Activated T-helper 1 cell treated with anti-CD3 and anti-CD28 coated beads, Interleukin-2, amount 50 U/mL, for 16 hours (primary cell): Measurements from ENCODE around the gene CACNA2D1.

Experiments
- DNase-seq, 2 donors: peaks; one replicate each; pipeline ENCODE4 v3.0.0-alpha.2; 2020; ENCODE audit warnings: low read depth in 1 of 2, low spot score in 1 of 2

The CACNA2D1 gene

DNA sequence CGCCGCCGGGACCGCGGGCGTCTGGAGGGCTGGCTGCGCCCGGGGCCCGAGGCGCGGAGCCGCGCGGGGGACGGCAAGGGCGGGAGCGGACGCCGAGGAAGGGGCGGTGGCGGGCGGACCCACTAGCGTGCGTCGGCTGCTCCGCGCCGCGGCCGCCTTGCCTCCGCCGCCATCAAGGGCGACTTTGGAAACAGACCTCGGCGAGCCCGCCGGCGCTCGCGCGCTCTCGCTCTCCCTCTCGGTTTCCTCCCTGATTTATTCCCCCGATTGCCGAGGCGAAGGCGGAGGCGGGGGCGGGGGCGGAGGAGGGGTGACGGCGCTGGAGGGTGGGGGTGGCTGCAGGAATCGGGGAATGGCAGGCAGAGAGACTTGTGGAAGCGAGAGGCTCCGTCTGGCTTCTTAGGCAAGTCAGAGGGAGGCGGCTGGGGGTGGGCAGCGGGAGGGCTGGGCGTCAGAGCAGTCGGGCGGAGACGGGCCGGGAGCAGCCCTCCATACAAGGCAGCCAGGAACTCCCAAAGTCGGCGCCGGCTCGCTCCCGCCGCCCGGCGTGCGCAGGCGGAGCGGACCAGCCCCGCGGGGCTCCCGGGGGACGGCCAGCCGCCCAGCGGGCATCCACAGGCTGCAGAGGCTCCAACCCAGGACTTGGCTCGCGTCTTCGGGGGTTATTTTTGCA lies at the start of gene CACNA2D1:
Gene CACNA2D1 (minus strand): TSS at position 231 of the 673 bp plus-strand sequence.
- DNase-seq: no peak

- DNase-seq: no peak
These were observed 38.0 kb upstream of the CACNA2D1 start for GRCh38 chr7:82481499-82482097.

DNA sequence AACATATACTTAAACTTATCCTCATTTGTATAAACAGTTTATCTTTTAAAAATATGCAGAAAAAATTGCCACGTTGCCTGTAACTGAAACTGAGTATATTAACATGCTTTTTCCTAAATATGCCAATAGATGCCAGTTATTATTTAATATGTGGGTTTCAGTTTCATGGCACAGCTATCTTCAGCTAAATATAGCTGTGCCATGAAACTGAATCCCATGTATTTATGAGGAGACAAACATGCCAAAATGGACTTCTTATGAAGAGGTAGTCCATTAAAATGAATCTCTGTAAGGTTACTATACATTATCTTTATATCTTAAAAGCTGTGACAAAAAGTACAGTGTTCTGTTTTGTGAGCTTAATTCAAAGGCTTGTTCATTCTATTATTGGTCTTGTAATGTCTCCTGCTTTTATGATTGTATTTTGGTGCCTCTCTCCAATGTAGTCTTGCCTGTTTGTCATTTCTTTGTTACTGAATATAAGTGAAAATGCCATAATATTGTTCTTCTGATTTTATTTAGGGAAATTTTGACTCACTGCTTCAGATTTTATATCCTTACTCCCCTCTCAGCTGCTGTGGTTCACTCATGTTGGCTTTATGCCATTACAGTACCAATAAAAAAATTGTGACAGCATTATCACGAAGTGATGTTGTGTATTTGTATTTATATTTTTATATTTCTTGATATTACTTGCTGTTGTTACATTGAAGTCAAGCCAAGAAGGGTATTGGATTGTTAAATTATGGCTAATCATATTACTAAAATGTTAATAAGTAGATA lies 34.3 kb upstream of the CACNA2D1 start:
- no peak for DNase-seq

DNA sequence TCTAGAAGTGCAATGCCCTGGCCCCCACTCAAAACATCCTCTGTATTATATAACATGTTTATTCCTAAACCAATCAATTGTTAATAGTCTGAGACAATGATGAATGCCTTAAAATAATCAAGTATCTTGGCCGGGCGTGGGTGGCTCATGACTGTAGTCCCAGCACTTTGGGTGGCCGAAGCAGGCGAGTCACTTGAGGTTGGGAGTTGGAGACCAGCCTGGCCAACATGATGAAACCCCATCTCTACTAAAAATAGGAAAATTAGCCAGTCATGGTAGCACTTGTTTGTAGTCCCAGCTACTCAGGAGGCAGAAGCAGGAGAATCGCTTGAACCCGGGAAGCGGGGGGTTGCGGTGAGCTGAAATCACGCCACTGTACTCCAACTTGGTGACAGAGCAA lies 29.4 kb upstream of the CACNA2D1 start:
- DNase-seq: no peak

DNA sequence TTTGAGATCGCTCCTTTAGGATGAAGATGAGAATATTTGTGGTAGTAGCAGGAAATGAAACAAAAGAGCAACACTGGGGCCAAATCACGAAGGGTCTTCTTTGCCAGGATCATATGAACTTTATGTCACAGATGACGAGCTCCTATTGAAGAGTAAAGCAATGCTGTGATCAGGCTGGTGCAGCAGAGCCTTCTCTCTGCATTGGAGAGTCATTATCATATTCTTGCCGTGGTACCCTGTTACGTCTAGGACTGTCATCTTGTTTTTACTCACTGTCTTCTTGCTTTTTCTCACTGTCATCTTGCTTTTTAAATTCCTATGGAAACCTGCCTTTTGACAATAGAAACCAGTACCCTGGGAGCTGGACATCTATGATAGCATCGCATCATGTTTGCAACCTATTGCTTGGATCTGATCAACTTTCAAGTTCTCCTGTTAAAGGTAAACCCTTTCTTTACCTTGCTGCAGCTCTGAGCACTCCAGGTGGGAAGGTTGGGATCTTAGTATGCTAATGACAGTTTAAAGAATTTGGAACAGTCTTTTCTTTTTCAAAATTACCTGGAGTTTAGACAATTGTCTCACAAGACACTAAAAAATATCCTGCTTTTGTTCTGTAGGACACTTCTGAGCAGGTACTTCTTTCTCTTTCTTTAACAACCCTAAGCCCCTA lies 27.9 kb upstream of the CACNA2D1 start:
- DNase-seq: no peak

DNA sequence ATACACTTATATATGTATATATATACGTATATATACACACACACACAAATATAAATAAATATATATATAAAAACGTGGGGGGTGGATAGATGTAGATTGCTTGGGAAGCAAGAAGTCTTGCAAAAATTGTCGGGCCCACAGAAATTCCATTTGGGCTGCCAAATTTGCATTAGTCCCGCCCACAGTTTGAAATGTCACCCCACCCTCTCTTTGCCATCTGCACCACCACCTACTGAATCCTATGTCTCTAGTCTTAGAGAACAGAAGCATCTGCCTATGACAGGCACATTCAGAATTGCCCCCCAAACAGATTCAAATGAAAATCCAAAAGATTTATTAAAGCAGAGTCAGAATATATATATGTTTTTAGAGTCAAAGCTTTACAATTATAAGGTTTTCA lies 25.6 kb upstream of the CACNA2D1 start:
- no peak for DNase-seq

GRCh38 chr7:82468435-82468834 lies 24.9 kb upstream of the CACNA2D1 start:
- no peak for DNase-seq

DNA sequence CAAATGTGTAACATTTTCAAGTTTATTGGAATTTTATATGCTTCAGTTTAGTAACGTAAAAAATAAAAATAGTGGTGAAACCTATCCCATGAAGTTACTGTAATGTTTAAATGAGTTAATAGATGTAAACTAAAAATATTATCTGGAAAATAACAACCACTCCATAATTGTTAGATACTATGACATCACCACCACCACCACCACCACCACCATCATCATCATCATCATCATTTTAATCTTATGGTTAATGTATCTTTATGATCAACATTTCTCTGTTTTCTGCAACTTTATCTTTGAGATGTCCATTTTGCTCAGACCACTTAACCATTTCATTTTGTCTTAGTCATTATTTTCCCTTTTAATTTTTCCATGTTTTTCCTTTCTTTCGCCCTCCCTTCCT lies 23.4 kb upstream of the CACNA2D1 start:
- no peak for DNase-seq

DNA sequence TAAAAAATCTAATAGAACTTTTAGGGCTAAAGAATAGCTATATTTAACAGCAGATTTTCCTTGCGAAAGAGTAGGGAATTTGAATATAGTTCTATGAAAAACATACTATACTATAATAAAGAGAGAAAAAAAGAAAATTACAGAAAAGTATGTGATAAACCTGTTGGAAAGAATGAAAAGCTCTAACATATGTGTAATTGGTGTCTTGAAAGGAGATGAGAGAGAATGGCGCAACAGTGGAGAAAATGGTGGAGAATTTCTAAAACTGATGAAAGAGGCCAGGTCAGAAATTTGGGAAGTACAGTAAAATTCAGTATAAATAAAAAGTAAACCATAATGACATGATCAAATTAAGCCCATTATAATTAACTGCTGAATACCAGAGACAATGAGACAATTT lies 20.8 kb upstream of the CACNA2D1 start:
- DNase-seq: no peak

DNA sequence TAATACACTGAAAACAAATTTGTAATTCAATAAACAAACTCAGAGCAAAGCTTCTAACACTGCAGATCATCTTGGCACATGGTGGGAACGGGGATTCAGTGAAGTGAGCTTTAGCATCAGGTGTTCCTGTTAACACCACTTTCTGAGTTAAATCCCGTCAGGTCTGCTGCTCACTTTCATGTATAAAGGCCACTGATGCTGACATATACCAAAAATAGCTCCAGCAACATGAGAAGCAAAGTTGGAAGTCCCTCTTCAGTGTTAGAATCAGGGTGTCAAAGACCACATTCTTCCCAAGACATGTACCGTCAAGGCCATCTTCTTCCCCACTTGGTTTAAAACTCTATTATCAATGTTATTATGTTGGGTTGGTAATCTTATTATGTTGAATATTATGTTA lies 11.7 kb upstream of the CACNA2D1 start:
- no peak for DNase-seq

GRCh38 chr7:82450759-82451158 lies 7.2 kb upstream of the CACNA2D1 start:
- no peak for DNase-seq

DNA sequence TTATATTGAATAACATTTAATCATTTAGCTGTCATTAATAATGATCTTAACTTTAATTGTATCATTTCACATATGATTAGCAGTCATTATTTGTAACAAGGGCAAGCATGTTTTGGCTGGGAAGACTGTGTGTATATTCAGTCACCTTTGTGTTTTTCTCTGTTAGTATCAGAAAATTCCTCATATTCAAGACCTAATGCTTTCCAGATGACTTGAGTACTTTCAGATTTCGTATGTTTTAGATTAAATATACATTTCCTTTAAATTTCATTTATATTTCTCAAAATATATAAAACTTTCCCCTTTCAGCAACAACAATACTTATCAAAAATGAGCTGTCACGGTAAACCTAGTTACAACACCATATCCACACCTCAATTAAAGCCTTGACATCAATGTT lies 6.3 kb upstream of the CACNA2D1 start:
- DNase-seq: no peak

DNA sequence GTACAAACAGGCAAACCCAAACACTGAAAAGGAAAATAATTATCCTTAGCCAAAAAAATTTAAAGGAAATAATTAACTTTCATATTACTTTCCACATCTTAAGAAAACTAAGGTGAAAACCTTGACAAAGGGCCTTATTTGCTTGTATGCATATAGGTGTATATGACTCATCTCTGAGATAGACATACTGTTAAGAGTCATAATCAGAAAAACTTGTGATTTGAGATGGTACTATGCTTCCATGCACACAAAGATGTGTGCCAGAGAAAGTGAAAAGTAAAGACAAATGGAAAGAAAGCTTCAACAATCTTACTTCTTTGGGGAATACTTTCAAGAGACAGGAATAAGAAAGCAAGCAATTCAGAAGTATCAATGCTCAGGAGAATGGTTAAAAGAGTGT lies 3.3 kb upstream of the CACNA2D1 start:
- DNase-seq: no peak

DNA sequence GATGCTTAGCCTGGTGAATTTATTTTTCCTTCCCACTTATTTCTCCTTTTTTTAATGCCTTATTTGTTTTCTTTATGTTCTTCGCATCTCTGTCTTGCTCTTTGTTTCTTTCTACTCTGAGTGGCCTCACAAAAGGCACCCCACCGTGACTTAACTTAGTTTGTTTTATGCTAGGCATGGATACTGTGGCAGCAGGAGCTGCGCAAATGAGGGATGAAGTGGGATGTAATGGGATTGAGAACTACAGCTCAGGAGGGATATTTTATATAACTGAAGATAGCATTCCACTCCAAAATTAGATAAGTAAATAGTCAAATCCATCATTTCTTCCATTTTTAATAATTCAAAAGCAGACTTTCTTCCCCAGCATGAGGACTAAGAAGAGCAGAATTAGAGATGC lies 1.7 kb upstream of the CACNA2D1 start:
- DNase-seq: no peak

- DNase-seq: no peak
These were observed 788 bp upstream of the CACNA2D1 start for GRCh38 chr7:82444220-82444909.

GRCh38 chr7:82443036-82443546 lies 486 bp downstream of the CACNA2D1 start:
- DNase-seq: no peak

- no peak for DNase-seq
These were observed 1.0 kb downstream of the CACNA2D1 start for GRCh38 chr7:82442492-82443035.

GRCh38 chr7:82441669-82442478 lies 1.7 kb downstream of the CACNA2D1 start:
- DNase-seq: no peak

- no peak for DNase-seq
These were observed 5.1 kb downstream of the CACNA2D1 start for GRCh38 chr7:82438521-82438920.

DNA sequence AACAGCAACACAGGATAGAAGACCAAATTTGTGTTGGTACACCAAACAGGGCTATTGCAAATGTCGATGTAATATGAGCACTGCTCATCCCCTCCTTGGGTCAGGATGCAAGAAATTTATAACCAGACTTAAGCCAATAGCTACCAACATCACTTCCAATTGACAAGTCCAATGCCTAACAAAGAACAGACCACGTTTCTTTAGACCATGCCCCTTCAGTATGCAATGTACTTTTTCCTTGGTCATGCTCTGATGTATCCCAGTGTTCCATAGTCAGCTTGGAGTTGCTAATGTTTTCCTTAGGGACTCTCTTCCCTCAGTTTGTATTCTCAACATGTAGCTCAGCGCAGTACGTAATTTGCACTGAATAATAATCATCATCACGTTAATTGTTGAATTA lies 7.8 kb downstream of the CACNA2D1 start:
- no peak for DNase-seq
